ENCODE results near the gene COX6A2. TPM values are rescaled to one million over a fixed set of nuclear protein-coding genes. Genes with fewer than 3 reads are reported as not detected.

COX6A2 gene
- total RNA-seq, 4 donors from 2014 or later, result not detected

GRCh38 chr16:31473264-31473984, 45.3 kb upstream of the COX6A2 start:
- TF ChIP-seq CTCF (IDR thresholded peaks at IDR 0.05; ENCODE audit: low read depth), result no peak

GRCh38 chr16:31472709-31473203, 44.6 kb upstream of the COX6A2 start:
- TF ChIP-seq CTCF (IDR thresholded peaks at IDR 0.05; ENCODE audit: low read depth), result no peak

- TF ChIP-seq CTCF (IDR thresholded peaks at IDR 0.05; ENCODE audit: low read depth), result no peak
These were observed 43.9 kb upstream of the COX6A2 start, which contains the start of gene TGFB1I1 for GRCh38 chr16:31471875-31472708. Gene TGFB1I1 (plus strand): TSS chr16:31472152. CDS start chr16:31472189, 37 bp downstream.

GRCh38 chr16:31471241-31471874, 43.2 kb upstream of the COX6A2 start:
- no peak for TF ChIP-seq CTCF (IDR thresholded peaks at IDR 0.05; ENCODE audit: low read depth)

- TF ChIP-seq CTCF (IDR thresholded peaks at IDR 0.05; ENCODE audit: low read depth), result no peak
These were observed 42.5 kb upstream of the COX6A2 start for GRCh38 chr16:31470615-31471014.

GRCh38 chr16:31467858-31468257, 39.7 kb upstream of the COX6A2 start:
- no peak for TF ChIP-seq CTCF (IDR thresholded peaks at IDR 0.05; ENCODE audit: low read depth)

Data from subcutaneous adipose tissue (tissue), 4 donors.